HepG2 (cell line): Measurements from ENCODE around the gene CCSER1. TPM values are rescaled to one million over a fixed set of nuclear protein-coding genes. Genes with fewer than 3 reads are reported as not detected.

Source experiments
- ATAC-seq: fragments of 200-7000 bp; cut with Tn5 transposase; 3 replicates; pipeline ENCODE4 v1.9.1; 2020; ENCODE audit warnings: mild to moderate bottlenecking, moderate library complexity
- BruUV-seq: library from RNA; stranded (reverse); fragments of 400-500 nt; replicated peaks from 2 replicates; lab custom pipeline; 2021; lab: Mats Ljungman, UMichigan
- CTCF ChIA-PET: fragments of 300-600 bp; formaldehyde crosslinking; extraction: SDS; loops from one replicate; lab custom pipeline; 2021; ENCODE audit warnings: low total read pairs, inconsistent platforms, low intra/inter-chr PET ratio; lab: Yijun Ruan, JAX
- POLR2A ChIA-PET: fragments of 350-600 bp; sonication (Branson Sonifier 250); formaldehyde crosslinking; loops from one replicate; lab custom pipeline; 2020; ENCODE audit warnings: antibody characterized with exemption, inconsistent platforms; lab: Yijun Ruan, JAX
- DNase-seq: peaks from one replicate; pipeline ENCODE4 v3.0.0-alpha.2; 2015; ENCODE audit warnings: low spot score
- FAIRE-seq: peaks from 3 replicates; lab custom pipeline; 2011; peaks lifted over from hg19 to GRCh38; lab: Jason Lieb, UNC
- H2AFZ ChIP-seq: one replicate; pipeline ENCODE4 v1.6.1; 2011; ENCODE audit warnings: low read length, inconsistent platforms
- H3K27ac ChIP-seq: fragments of 300-600 bp; 3 replicates; pipeline ENCODE4 v1.8.0; 2011; ENCODE audit warnings: mixed run types, mild to moderate bottlenecking, mixed read lengths, low read length, inconsistent platforms; ENCODE audit not compliant: insufficient read depth; ENCODE audit errors: extremely low read length
- H3K27me3 ChIP-seq, 2 experiments: fragments of 200-600 bp in 1 of 2; 2 replicates in 1 of 2; 3 replicates in 1 of 2; pipeline versions ENCODE4 v1.6.0 to v1.8.0; 2011; ENCODE audit warnings: low read length in 2 of 2, mild to moderate bottlenecking in 2 of 2, moderate library complexity in 2 of 2, inconsistent platforms in 1 of 2; ENCODE audit not compliant: insufficient read depth in 2 of 2, control insufficient read depth in 1 of 2
- H3K36me3 ChIP-seq, 2 experiments: fragments of 200-600 bp in 1 of 2; replicated peaks in 1 of 2; 2 replicates in 1 of 2; 3 replicates in 1 of 2; pipeline versions ENCODE4 v1.5.1 to v1.8.0; 2011; ENCODE audit warnings: low read length in 2 of 2, inconsistent platforms in 1 of 2; ENCODE audit not compliant: insufficient read depth in 2 of 2, control insufficient read depth in 1 of 2
- H3K4me1 ChIP-seq: 2 replicates; pipeline ENCODE4 v1.5.1; 2012; ENCODE audit warnings: low read length, inconsistent platforms; ENCODE audit not compliant: insufficient read depth
- H3K4me2 ChIP-seq: 2 replicates; pipeline ENCODE4 v1.6.0; 2011; ENCODE audit warnings: low read depth, low read length, inconsistent platforms
- H3K4me3 ChIP-seq, 3 experiments: fragments of 200-600 bp in 1 of 3; sonication (generic), shearing (Covaris generic) in 1 of 3; replicated peaks in 1 of 3; 2 replicates each; pipeline ENCODE4 v1.5.1; 2011 to 2016; ENCODE audit warnings: low read length in 3 of 3, inconsistent platforms in 2 of 3, low read depth in 2 of 3, mild to moderate bottlenecking in 2 of 3, control low read depth in 1 of 3, mixed read lengths in 1 of 3; ENCODE audit not compliant: insufficient read depth in 1 of 3
- H3K79me2 ChIP-seq: one replicate; pipeline ENCODE4 v1.6.1; 2011; ENCODE audit warnings: low read length, inconsistent platforms; ENCODE audit not compliant: insufficient read depth
- H3K9ac ChIP-seq: 2 replicates; pipeline ENCODE4 v1.6.0; 2011; ENCODE audit warnings: mild to moderate bottlenecking, low read depth, low read length, inconsistent platforms; ENCODE audit not compliant: insufficient read depth
- H3K9me3 ChIP-seq: 2 replicates; pipeline ENCODE4 v1.5.1; 2012; ENCODE audit warnings: mild to moderate bottlenecking, low read length
- H4K20me1 ChIP-seq: 2 replicates; pipeline ENCODE4 v1.6.0; 2011; ENCODE audit warnings: inconsistent platforms, mild to moderate bottlenecking, low read length, moderate library complexity; ENCODE audit not compliant: insufficient read depth
- ATF4 ChIP-seq, 2 experiments: fragments of 450-650 bp in 1 of 2; sonication (generic) in 1 of 2; formaldehyde crosslinking; IDR thresholded peaks; 2 replicates each; pipeline versions ENCODE4 v1.5.0 to v1.8.0; 2020 to 2022; ENCODE audit warnings: mild to moderate bottlenecking in 1 of 2, missing genetic modification reagents in 1 of 2
- ATRX ChIP-seq: sonication (generic); formaldehyde crosslinking; IDR thresholded peaks from 2 replicates; pipeline ENCODE4 v1.4.0; 2020; ENCODE audit warnings: missing genetic modification reagents, borderline replicate concordance
- CEBPB ChIP-seq: IDR thresholded peaks from 2 replicates; pipeline ENCODE4 v1.6.1; 2011; ENCODE audit warnings: low read depth, low read length, improper control_type of control experiment, borderline replicate concordance
- CENPT ChIP-seq: sonication (generic); formaldehyde crosslinking; IDR thresholded peaks from 2 replicates; pipeline ENCODE4 v1.8.0; 2022; ENCODE audit warnings: low read depth, mild to moderate bottlenecking, moderate library complexity, missing genetic modification reagents
- CENPX ChIP-seq: sonication (generic); formaldehyde crosslinking; IDR thresholded peaks from 2 replicates; pipeline ENCODE4 v1.9.0; 2021; ENCODE audit warnings: mild to moderate bottlenecking, missing genetic modification reagents, moderate library complexity
- FIP1L1 ChIP-seq: fragments of 200-400 bp; formaldehyde crosslinking; IDR thresholded peaks from 2 replicates; pipeline ENCODE4 v1.6.1; 2018; ENCODE audit warnings: low read depth, mild to moderate bottlenecking, low read length, moderate library complexity, borderline replicate concordance; ENCODE audit not compliant: insufficient read depth
- MLLT10 ChIP-seq: sonication (generic); formaldehyde crosslinking; IDR thresholded peaks from 2 replicates; pipeline ENCODE4 v1.4.0; 2020; ENCODE audit warnings: missing genetic modification reagents
- NRL ChIP-seq: sonication (generic); formaldehyde crosslinking; IDR thresholded peaks from 2 replicates; pipeline ENCODE4 v1.5.0; 2020; ENCODE audit warnings: missing genetic modification reagents, mild to moderate bottlenecking, moderate library complexity, borderline replicate concordance
- RFX3 ChIP-seq: IDR thresholded peaks from 2 replicates; pipeline ENCODE4 v1.6.1; 2016; ENCODE audit warnings: missing biosample characterization, missing genetic modification reagents
- THAP8 ChIP-seq: sonication (generic); formaldehyde crosslinking; IDR thresholded peaks from 2 replicates; pipeline ENCODE4 v1.5.1; 2020; ENCODE audit warnings: missing genetic modification reagents, mild to moderate bottlenecking, borderline replicate concordance
- USF2 ChIP-seq, 2 experiments: sonication (generic) in 1 of 2; formaldehyde crosslinking in 1 of 2; IDR thresholded peaks; 2 replicates each; pipeline versions ENCODE4 v1.5.1 to v1.6.1; 2011 to 2020; ENCODE audit warnings: borderline replicate concordance in 1 of 2, low read depth in 1 of 2, low read length in 1 of 2, mild to moderate bottlenecking in 1 of 2, missing genetic modification reagents in 1 of 2, moderate library complexity in 1 of 2
- ZFAT ChIP-seq: sonication (generic); formaldehyde crosslinking; conservative IDR thresholded peaks from 2 replicates; pipeline ENCODE4 v1.8.1; 2023; ENCODE audit warnings: missing genetic modification reagents, inconsistent platforms
- ZKSCAN8 ChIP-seq: IDR thresholded peaks from 2 replicates; pipeline ENCODE4 v1.6.1; 2016; ENCODE audit warnings: borderline replicate concordance, missing genetic modification reagents, missing compliant biosample characterization
- ZNF20 ChIP-seq: sonication (generic); formaldehyde crosslinking; IDR thresholded peaks from 2 replicates; pipeline ENCODE4 v1.4.0; 2020; ENCODE audit warnings: mild to moderate bottlenecking, moderate library complexity, missing genetic modification reagents
- ZNF589 ChIP-seq: sonication (generic); formaldehyde crosslinking; conservative IDR thresholded peaks from 2 replicates; pipeline ENCODE4 v1.8.0; 2022; ENCODE audit warnings: mild to moderate bottlenecking, moderate library complexity, missing genetic modification reagents
- ZNF713 ChIP-seq: sonication (generic); formaldehyde crosslinking; IDR thresholded peaks from 2 replicates; pipeline ENCODE4 v1.4.0; 2020; ENCODE audit warnings: mild to moderate bottlenecking, missing genetic modification reagents
- ZNF770 ChIP-seq: sonication (generic); formaldehyde crosslinking; IDR thresholded peaks from 2 replicates; pipeline ENCODE4 v1.5.0; 2020; ENCODE audit warnings: mild to moderate bottlenecking, missing genetic modification reagents
- ZSCAN9 ChIP-seq: IDR thresholded peaks from 2 replicates; pipeline ENCODE4 v1.6.1; 2016; ENCODE audit warnings: borderline replicate concordance
- WGBS: methylation state at CpG from one replicate; pipeline ENCODE4 v1.1.6; 2017; ENCODE audit warnings: low lambda C conversion rate; 5-methylcytosine and 5-hydroxymethylcytosine counted together
- in situ Hi-C: cut with HindIII; loops from 2 replicates; pipeline ENCODE4 v1.10.0; 2017; ENCODE audit warnings: low pct_unique_long_range_greater_than_20kb; ENCODE audit not compliant: extremely low pct_ligation_motif_present
- intact Hi-C: fragments of 100-400 bp; cut with micrococcal nuclease; formaldehyde crosslinking; loops from one replicate; pipeline ENCODE4 v1.10.0; 2022; ENCODE audit not compliant: unreplicated experiment
- polyA plus RNA-seq, 8 experiments: library from polyadenylated mRNA; depleted of rRNA in 3 of 8; stranded (reverse) in 7 of 8; unstranded in 1 of 8; fragments of >200 nt; fragmentation: Illumina TruSeq in 4 of 8; extraction: Trizol in 4 of 8; gene quantifications; 2 replicates each; pipeline versions ENCODE4 v1.2.1 to v1.2.3, GENCODE V29; 2011 to 2016; ENCODE audit warnings: low read depth in 4 of 8, missing spikeins in 1 of 8, mixed read lengths in 1 of 8; ENCODE audit not compliant: insufficient read depth in 1 of 8
- total RNA-seq, 5 experiments: library from RNA; depleted of rRNA; stranded (reverse); fragments of >200 nt; fragmentation: Illumina TruSeq; extraction: Trizol; gene quantifications; 2 replicates each; pipeline ENCODE4 v1.2.3, GENCODE V29; 2016; ENCODE audit warnings: low read depth in 1 of 5

Gene CCSER1
- total and polyA plus RNA-seq, 2 of the 13 experiments (the other 11 are each of a cell fraction or from before 2014, with no cell fraction given): not detected

- no peak for TF ChIP-seq ZKSCAN8
- TF ChIP-seq ZSCAN9 (CRISPR knock-in tag): no peak
- no peak for TF ChIP-seq ZNF713
- TF ChIP-seq, all 625 proteins: peak for 0
These were observed 799.8 kb downstream of the CCSER1 start (continued) for GRCh38 chr4:90926957-90927356.

GRCh38 chr4:90943311-90943710 is 816.1 kb downstream of the CCSER1 start:
- no peak for ATAC-seq
- intact Hi-C loops: loop anchor here (10.0 kb wide), 1 partner anchor 89 kb away; no protein-coding TSS in a partner anchor
- no TSS peak for BruUV-seq
- Histone ChIP-seq H4K20me1 (no peaks in the 10 kb centered on the region), H3K27ac (no peak overlapping the region), H3K79me2 (no peaks in the 10 kb centered on the region), H3K4me1 (no peaks in the 10 kb centered on the region), H3K4me3 (no peak overlapping the region), H3K4me2 (no peak overlapping the region), H3K9ac (no peak overlapping the region), H3K9me3 (no peaks in the 10 kb centered on the region), H3K27me3 (no peaks in the 10 kb centered on the region), H2AFZ (no peak overlapping the region), H3K36me3 (no peaks in the 10 kb centered on the region)
- WGBS: 22% methylated on average over 6 of the region's 6 CpGs
- ChIA-PET POLR2A (no interaction called here), CTCF (no interaction called here)
- DNase-seq: no peak
- FAIRE-seq: no peak
- in situ Hi-C loops: no loop called here
- TF ChIP-seq ATRX (CRISPR knock-in tag) (no peak), USF2 (IDR thresholded peaks at IDR 0.05; ENCODE audit: low read depth, low read length) (no peak), USF2 (CRISPR knock-in tag; IDR thresholded peaks at IDR 0.05; ENCODE audit: borderline replicate concordance) (no peak), ATF4 (CRISPR knock-in tag; IDR thresholded peaks at IDR 0.05) (peak in 1 of 2 experiments; percentile 79; a peak in 2 of 4 replicates), MLLT10 (CRISPR knock-in tag) (no peak), CENPX (CRISPR knock-in tag) (no peak), ZNF770 (peak; percentile 71; the same call in 1 of the 2 replicates), THAP8 (CRISPR knock-in tag) (no peak), FIP1L1 (no peak), ZNF589 (CRISPR knock-in tag) (no peak), CENPT (CRISPR knock-in tag) (no peak), ZNF20 (CRISPR knock-in tag) (no peak), NRL (CRISPR knock-in tag) (no peak), CEBPB (peak; percentile 49; the same call in 1 of the 2 replicates), RFX3 (no peak), ZFAT (no peak)
